B cell (primary cell): Measurements from ENCODE around the gene ADCY1. TPM values are rescaled to one million over a fixed set of nuclear protein-coding genes. Genes with fewer than 3 reads are reported as not detected.

Source experiments
- ATAC-seq: fragments of 200-7000 bp; cut with Tn5 transposase; one replicate; pipeline ENCODE4 v1.10.0; 2021; ENCODE audit warnings: low read depth, mild to moderate bottlenecking, moderate number of reproducible peaks, moderate library complexity
- CTCF ChIA-PET: fragments of 350-600 bp; sonication (Branson Sonifier 250); formaldehyde crosslinking; loops from one replicate; lab custom pipeline; 2021; ENCODE audit warnings: antibody characterized with exemption, inconsistent platforms; lab: Charles Lee
- POLR2A ChIA-PET: fragments of 350-600 bp; sonication (Branson Sonifier 250); formaldehyde crosslinking; loops from one replicate; lab custom pipeline; 2021; ENCODE audit warnings: antibody characterized with exemption; lab: Charles Lee
- DNase-seq: peaks from one replicate; pipeline ENCODE4 v3.0.0; 2013
- H2AFZ ChIP-seq: 2 replicates; pipeline ENCODE4 v1.6.1; 2012; ENCODE audit warnings: mild to moderate bottlenecking, low read depth, low read length; ENCODE audit not compliant: insufficient read depth, poor library complexity, severe bottlenecking
- H3K27ac ChIP-seq, 2 donors: 1 replicate in 1 of 2; 2 replicates in 1 of 2; pipeline ENCODE4 v1.5.1; 2012 to 2013; ENCODE audit warnings: low read length in 2 of 2, mild to moderate bottlenecking in 2 of 2, moderate library complexity in 1 of 2
- H3K27me3 ChIP-seq, 4 experiments: fragments of 200-600 bp in 1 of 4; sonication (generic) in 1 of 4; replicated peaks in 1 of 4; 1 replicate in 2 of 4; 2 replicates in 2 of 4; pipeline versions ENCODE4 v1.6.1 to v1.7.0; 2013 to 2016; ENCODE audit warnings: low read length in 3 of 4, mild to moderate bottlenecking in 2 of 4, mixed read lengths in 1 of 4, moderate library complexity in 1 of 4; ENCODE audit not compliant: insufficient read depth in 4 of 4, control insufficient read depth in 3 of 4; ENCODE audit errors: control extremely low read depth in 1 of 4
- H3K36me3 ChIP-seq, 2 experiments: replicated peaks in 1 of 2; 1 replicate in 1 of 2; 2 replicates in 1 of 2; pipeline versions ENCODE4 v1.6.1 to v1.7.1; 2013; ENCODE audit warnings: low read length in 1 of 2; ENCODE audit not compliant: insufficient read depth in 2 of 2, control insufficient read depth in 1 of 2; ENCODE audit errors: control extremely low read depth in 1 of 2, extremely low read depth in 1 of 2
- H3K4me1 ChIP-seq, 2 donors: fragments of 200-600 bp in 1 of 2; sonication (generic) in 1 of 2; 1 replicate in 1 of 2; 2 replicates in 1 of 2; pipeline versions ENCODE4 v1.5.1 to v1.6.1; 2013 to 2017; ENCODE audit warnings: low read length in 2 of 2; ENCODE audit not compliant: control insufficient read depth in 2 of 2, insufficient read depth in 2 of 2
- H3K4me2 ChIP-seq: replicated peaks from 2 replicates; pipeline ENCODE3; 2012; ENCODE audit warnings: mild to moderate bottlenecking, low read depth, low read length; ENCODE audit not compliant: poor library complexity, severe bottlenecking
- H3K4me3 ChIP-seq, 5 experiments: fragments of 200-600 bp in 1 of 5; sonication (generic) in 1 of 5; 1 replicate in 3 of 5; 2 replicates in 2 of 5; pipeline versions ENCODE4 v1.5.1 to v1.7.0; 2011 to 2016; ENCODE audit warnings: low read length in 4 of 5, mild to moderate bottlenecking in 4 of 5, low read depth in 2 of 5, control low read depth in 1 of 5, moderate library complexity in 1 of 5; ENCODE audit not compliant: insufficient read depth in 1 of 5; ENCODE audit errors: control extremely low read depth in 1 of 5, extremely low read depth in 1 of 5
- H3K79me2 ChIP-seq: fragments of 200-600 bp; sonication (generic); one replicate; pipeline ENCODE4 v1.6.0; 2016; ENCODE audit warnings: low read length; ENCODE audit not compliant: control insufficient read depth, insufficient read depth
- H3K9ac ChIP-seq: fragments of 200-600 bp; sonication (generic); 2 replicates; pipeline ENCODE4 v1.6.1; 2017; ENCODE audit warnings: mild to moderate bottlenecking, low read length, moderate library complexity
- H3K9me3 ChIP-seq, 3 donors: one replicate each; pipeline versions ENCODE4 v1.6.1 to v1.7.1; 2013; ENCODE audit warnings: low read length in 2 of 3; ENCODE audit not compliant: control insufficient read depth in 2 of 3, insufficient read depth in 1 of 3; ENCODE audit errors: control extremely low read depth in 1 of 3
- H4K20me1 ChIP-seq: 2 replicates; pipeline ENCODE4 v1.6.0; 2012; ENCODE audit warnings: mild to moderate bottlenecking, low read length; ENCODE audit not compliant: insufficient read depth, control insufficient read depth, poor library complexity, severe bottlenecking
- H3K27ac Mint-ChIP-seq: one replicate; pipeline ENCODE4 v1.8.0; 2021; ENCODE audit warnings: mixed read lengths
- H3K27me3 Mint-ChIP-seq: one replicate; pipeline ENCODE4 v1.8.0; 2021; ENCODE audit warnings: mixed read lengths
- H3K4me1 Mint-ChIP-seq: one replicate; pipeline ENCODE4 v1.8.0; 2021; ENCODE audit warnings: mixed read lengths
- H3K4me3 Mint-ChIP-seq: one replicate; pipeline ENCODE4 v1.8.0; 2021; ENCODE audit warnings: mixed read lengths
- H3K9me3 Mint-ChIP-seq: one replicate; pipeline ENCODE4 v1.8.0; 2022; ENCODE audit warnings: mixed read lengths; ENCODE audit not compliant: insufficient read depth
- EZH2 ChIP-seq: IDR thresholded peaks from 2 replicates; pipeline ENCODE4 v1.6.1; 2012; ENCODE audit warnings: borderline replicate concordance, low read depth, mild to moderate bottlenecking, moderate library complexity, low read length; ENCODE audit not compliant: insufficient read depth, poor library complexity, severe bottlenecking
- WGBS: methylation state at CpG from one replicate; pipeline ENCODE4 v1.1.5; 2013; ENCODE audit warnings: missing lambda C conversion rate; ENCODE audit not compliant: insufficient coverage; 5-methylcytosine and 5-hydroxymethylcytosine counted together
- intact Hi-C: fragments of 100-400 bp; cut with micrococcal nuclease; formaldehyde crosslinking; loops from one replicate; pipeline ENCODE4 v1.10.0; 2022
- polyA plus RNA-seq: library from polyadenylated mRNA; depleted of rRNA; stranded (reverse); fragments of >200 nt; gene quantifications from 2 replicates; pipeline ENCODE4 v1.2.3, GENCODE V29; 2012
- total RNA-seq, 2 donors: library from RNA; stranded (reverse); fragments of 120-200 nt in 1 of 2; gene quantifications; 1 replicate in 1 of 2; 2 replicates in 1 of 2; pipeline versions ENCODE4 v1.2.3 to v1.2.4, GENCODE V29; 2013 to 2022
- TF ChIP-seq, protein P1 (sequence below): fragments of 200-600 bp; IDR thresholded peaks from one replicate; pipeline ENCODE4 v1.8.0; 2022; ENCODE audit warnings: antibody characterized with exemption, mild to moderate bottlenecking

The ADCY1 gene
- total and polyA plus RNA-seq, 2 donors (not counting 1 experiment from before 2014, with no cell fraction given) = 0.05 to 0.12 TPM

DNA sequence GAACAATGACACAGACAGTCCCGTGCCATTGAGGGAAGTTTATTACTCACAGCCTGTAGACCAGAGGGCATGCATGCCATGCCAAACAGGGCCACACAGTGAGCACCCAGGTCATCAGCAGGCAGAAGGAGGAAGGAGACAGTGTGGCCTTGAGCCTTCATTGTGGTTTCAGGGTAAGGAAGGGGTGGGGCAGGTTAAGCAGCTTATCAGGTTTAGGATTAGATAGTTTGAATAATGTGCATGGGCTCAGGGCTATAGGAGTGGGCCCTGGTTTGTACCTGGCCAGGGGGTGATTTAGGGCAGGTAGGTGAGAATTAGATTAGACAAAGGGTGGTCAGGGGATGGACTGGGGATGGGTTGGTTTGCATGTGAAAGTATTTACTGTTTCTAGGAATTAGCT is 67.9 kb downstream of the ADCY1 start:
- WGBS = 73% methylated on average over 1 of the region's 1 CpG
- Histone ChIP-seq H3K4me2 (no peak overlapping the region), H3K9me3 (no peaks in the 10 kb centered on the region), H3K79me2 (no peaks in the 10 kb centered on the region), H3K4me3 (no peak overlapping the region), H3K9ac (no peak overlapping the region), H3K27me3 (no peaks in the 10 kb centered on the region), H4K20me1 (no peaks in the 10 kb centered on the region), H3K36me3 (no peaks in the 10 kb centered on the region), H2AFZ (no peak overlapping the region), H3K27ac (no peak overlapping the region), H3K4me1 (no peaks in the 10 kb centered on the region)
- H3K9me3 Mint-ChIP-seq = no peaks in the 10 kb centered on the region
- ATAC-seq (no peak), DNase-seq (no peak)
- H3K27ac Mint-ChIP-seq = no peak overlapping the region
- CTCF ChIA-PET = no interaction called here
- POLR2A ChIA-PET = no interaction called here
- no peak for TF ChIP-seq EZH2
- TF ChIP-seq, protein P1, sequence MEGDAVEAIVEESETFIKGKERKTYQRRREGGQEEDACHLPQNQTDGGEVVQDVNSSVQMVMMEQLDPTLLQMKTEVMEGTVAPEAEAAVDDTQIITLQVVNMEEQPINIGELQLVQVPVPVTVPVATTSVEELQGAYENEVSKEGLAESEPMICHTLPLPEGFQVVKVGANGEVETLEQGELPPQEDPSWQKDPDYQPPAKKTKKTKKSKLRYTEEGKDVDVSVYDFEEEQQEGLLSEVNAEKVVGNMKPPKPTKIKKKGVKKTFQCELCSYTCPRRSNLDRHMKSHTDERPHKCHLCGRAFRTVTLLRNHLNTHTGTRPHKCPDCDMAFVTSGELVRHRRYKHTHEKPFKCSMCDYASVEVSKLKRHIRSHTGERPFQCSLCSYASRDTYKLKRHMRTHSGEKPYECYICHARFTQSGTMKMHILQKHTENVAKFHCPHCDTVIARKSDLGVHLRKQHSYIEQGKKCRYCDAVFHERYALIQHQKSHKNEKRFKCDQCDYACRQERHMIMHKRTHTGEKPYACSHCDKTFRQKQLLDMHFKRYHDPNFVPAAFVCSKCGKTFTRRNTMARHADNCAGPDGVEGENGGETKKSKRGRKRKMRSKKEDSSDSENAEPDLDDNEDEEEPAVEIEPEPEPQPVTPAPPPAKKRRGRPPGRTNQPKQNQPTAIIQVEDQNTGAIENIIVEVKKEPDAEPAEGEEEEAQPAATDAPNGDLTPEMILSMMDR = no peak
- intact Hi-C loops = no loop called here
- H3K4me3 Mint-ChIP-seq = no peak overlapping the region
- no peaks in the 10 kb centered on the region for H3K4me1 Mint-ChIP-seq
- H3K27me3 Mint-ChIP-seq = no peaks in the 10 kb centered on the region

GRCh38 chr7:45643630-45644029 is 69.5 kb downstream of the ADCY1 start:
- no peak overlapping the region for H3K27ac ChIP-seq
- H2AFZ ChIP-seq = no peak overlapping the region
- no peaks in the 10 kb centered on the region for H4K20me1 ChIP-seq
- no peak for DNase-seq
- H3K36me3 ChIP-seq = no peaks in the 10 kb centered on the region
- Mint-ChIP-seq H3K27ac (no peak overlapping the region), H3K4me3 (no peak overlapping the region), H3K27me3 (no peaks in the 10 kb centered on the region), H3K4me1 (no peaks in the 10 kb centered on the region), H3K9me3 (no peaks in the 10 kb centered on the region)
- ATAC-seq = no peak
- no peaks in the 10 kb centered on the region for H3K27me3 ChIP-seq
- POLR2A ChIA-PET = no interaction called here
- no peak for TF ChIP-seq EZH2
- TF ChIP-seq, protein P1 = no peak
- H3K9me3 ChIP-seq = no peaks in the 10 kb centered on the region
- H3K4me3 ChIP-seq = no peak overlapping the region
- peak overlapping the region; percentile 15 for H3K4me2 ChIP-seq
- H3K79me2 ChIP-seq = no peaks in the 10 kb centered on the region
- intact Hi-C loops = no loop called here
- no peaks in the 10 kb centered on the region for H3K4me1 ChIP-seq
- 100% methylated on average over 1 of the region's 7 CpGs for WGBS
- CTCF ChIA-PET = no interaction called here
- H3K9ac ChIP-seq = no peak overlapping the region
